Endothelial cell of umbilical vein (primary cell): ENCODE results near the gene PLPP2.

Source experiments
- CTCF ChIP-seq, 2 donors: IDR thresholded peaks; 1 replicate in 1 of 2; 2 replicates in 1 of 2; pipeline ENCODE4 v1.5.1; 2011; ENCODE audit warnings: low read length in 2 of 2, mild to moderate bottlenecking in 2 of 2, moderate library complexity in 2 of 2, control low read depth in 1 of 2, inconsistent platforms in 1 of 2, low read depth in 1 of 2; ENCODE audit not compliant: insufficient read depth in 1 of 2; ENCODE audit errors: extremely low read depth in 1 of 2
- EZH2 ChIP-seq: IDR thresholded peaks from 2 replicates; pipeline ENCODE4 v1.6.1; 2012; ENCODE audit warnings: borderline replicate concordance, low read depth, mild to moderate bottlenecking, moderate library complexity, low read length, inconsistent platforms; ENCODE audit not compliant: severe bottlenecking
- FOS ChIP-seq: IDR thresholded peaks from 2 replicates; pipeline ENCODE4 v1.6.1; 2011; ENCODE audit warnings: mild to moderate bottlenecking, low read length, moderate library complexity, borderline replicate concordance; ENCODE audit not compliant: insufficient read depth
- GATA2 ChIP-seq: IDR thresholded peaks from 2 replicates; pipeline ENCODE4 v1.7.0; 2011; ENCODE audit warnings: low read depth, mild to moderate bottlenecking, moderate library complexity, mixed read lengths, low read length; ENCODE audit not compliant: insufficient read length, insufficient read depth
- JUN ChIP-seq: IDR thresholded peaks from 2 replicates; pipeline ENCODE4 v1.6.1; 2011; ENCODE audit warnings: borderline replicate concordance, low read depth; ENCODE audit not compliant: insufficient read length, insufficient read depth
- MAX ChIP-seq: IDR thresholded peaks from 2 replicates; pipeline ENCODE4 v1.6.1; 2011; ENCODE audit not compliant: insufficient read depth, insufficient read length
- MYC ChIP-seq: IDR thresholded peaks from one replicate; pipeline ENCODE4 v1.6.1; 2011; ENCODE audit warnings: mild to moderate bottlenecking, low read depth, low read length
- POLR2A ChIP-seq: IDR thresholded peaks from 2 replicates; pipeline ENCODE4 v1.6.1; 2012; ENCODE audit warnings: low read depth, mild to moderate bottlenecking, control low read depth, low read length
- POLR2AphosphoS5 ChIP-seq: IDR thresholded peaks from 2 replicates; pipeline ENCODE4 v1.6.1; 2012; ENCODE audit warnings: low read depth, mild to moderate bottlenecking, control low read depth, low read length, moderate library complexity; ENCODE audit not compliant: insufficient read depth

- no peak for TF ChIP-seq EZH2
- no peak for TF ChIP-seq POLR2A
- no peak for TF ChIP-seq JUN
- TF ChIP-seq CTCF (IDR thresholded peaks at IDR 0.05; ENCODE audit: extremely low read depth in 1 of 2, insufficient read depth in 1 of 2, low read depth in 1 of 2, low read length in 2 of 2): no peak
- no peak for TF ChIP-seq POLR2AphosphoS5
- TF ChIP-seq MYC: no peak
- TF ChIP-seq GATA2: no peak
- TF ChIP-seq MAX: no peak
- TF ChIP-seq FOS: no peak
Measured at GRCh38 chr19:325937-326565, 34.8 kb upstream of the PLPP2 start.
